GM20431 (cell line): ENCODE measurements around the gene FAM53C.

Experiments used
- in situ Hi-C: fragments of 300-500 bp; cut with MseI, MboI; formaldehyde crosslinking; loops from one replicate; pipeline ENCODE4 v1.15.0; 2020; ENCODE audit warnings: low sequenced_read_pairs; ENCODE audit not compliant: unreplicated experiment

The FAM53C gene

DNA sequence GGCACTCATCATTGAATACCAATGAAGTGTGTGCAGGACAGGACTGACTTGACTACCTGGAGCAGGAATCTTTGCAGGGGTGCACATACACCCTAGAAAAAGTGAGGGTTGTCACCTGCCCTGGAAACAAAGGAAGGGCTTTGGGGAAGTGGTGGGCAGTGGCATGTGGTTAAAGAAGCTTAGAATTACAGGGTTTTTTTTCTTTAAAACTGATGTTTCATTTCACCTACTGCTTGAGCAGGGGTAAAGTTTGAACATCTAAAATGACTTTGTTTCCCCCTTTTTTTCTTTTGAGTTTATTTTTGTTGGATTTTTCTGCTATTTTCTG lies 12.5 kb downstream of the FAM53C start:
- in situ Hi-C loops: no loop called here

DNA sequence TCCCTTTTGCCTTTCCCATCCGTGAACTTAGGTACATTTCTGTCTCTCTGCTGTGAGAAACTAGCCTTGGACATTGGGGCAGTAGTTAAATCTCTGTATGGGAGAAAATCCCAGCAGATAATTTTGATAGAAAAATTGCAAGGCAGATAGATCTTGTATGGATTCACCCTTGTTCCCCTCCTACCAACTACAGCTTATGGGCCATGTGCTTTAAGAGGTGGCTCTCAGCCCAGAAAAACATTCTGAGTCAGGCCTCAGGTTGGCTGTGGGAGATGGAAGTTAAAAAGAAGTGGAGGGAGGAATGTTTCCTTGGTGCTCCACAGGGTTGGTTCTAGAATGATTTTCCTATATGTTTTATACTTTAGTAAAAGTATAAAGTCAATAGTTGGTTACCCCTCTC lies 13.0 kb downstream of the FAM53C start:
- in situ Hi-C loops: no loop called here

DNA sequence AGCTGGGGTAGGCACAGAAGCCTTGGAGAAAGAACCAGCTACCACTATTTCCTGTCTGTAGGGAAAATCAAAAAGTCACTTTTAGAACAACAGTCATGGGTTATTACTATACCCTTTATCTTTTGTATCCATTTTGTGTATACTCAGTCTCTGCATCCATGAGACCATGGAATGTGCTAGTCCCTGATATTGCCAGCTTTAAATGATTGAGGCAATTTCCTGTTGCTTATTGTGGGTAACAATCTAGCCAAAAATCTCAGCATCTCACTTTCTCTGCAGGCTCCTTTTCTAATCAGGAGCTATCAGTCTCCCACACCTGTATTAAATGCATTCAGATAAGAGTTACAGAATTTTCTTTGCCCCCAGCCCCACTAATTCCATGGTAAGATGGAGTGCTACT lies 13.5 kb downstream of the FAM53C start:
- in situ Hi-C loops: no loop called here

DNA sequence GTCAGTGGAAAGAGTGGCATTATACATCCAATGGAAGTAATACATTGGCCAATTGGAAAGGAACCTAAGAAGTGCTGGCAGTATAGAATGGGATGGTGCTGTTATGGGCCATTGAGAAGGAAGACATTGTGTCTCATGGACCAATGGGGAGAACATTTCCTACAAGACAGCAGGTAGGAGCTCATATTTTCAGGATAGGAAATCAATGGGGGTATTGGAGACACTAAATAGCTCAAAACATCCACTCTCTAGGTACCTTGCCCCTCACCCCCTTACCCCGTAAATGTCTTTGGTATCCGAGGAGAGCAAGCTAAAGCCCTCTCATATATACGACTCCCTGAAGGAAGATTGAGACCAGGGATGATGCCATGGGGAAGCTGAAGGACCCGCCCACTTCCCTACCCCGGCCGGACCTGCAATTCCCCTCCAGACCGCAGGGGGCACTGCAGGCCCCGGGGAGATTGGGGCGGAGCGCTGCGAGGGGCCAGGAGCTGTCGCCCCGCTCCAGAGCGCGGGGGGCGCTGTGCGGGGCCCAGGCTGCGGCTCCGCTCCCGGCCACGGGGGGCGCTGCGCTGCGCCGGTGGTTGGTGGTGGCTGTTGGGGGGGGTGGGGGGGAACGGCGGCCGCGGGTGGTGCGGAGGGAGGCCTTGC lies 14.1 kb downstream of the FAM53C start, which contains the start of gene KDM3B:
Gene KDM3B (plus strand): TSS at position 615 of the 651 bp plus-strand sequence. CDS start 111 bp downstream, outside the sequence.
- in situ Hi-C loops: no loop called here

DNA sequence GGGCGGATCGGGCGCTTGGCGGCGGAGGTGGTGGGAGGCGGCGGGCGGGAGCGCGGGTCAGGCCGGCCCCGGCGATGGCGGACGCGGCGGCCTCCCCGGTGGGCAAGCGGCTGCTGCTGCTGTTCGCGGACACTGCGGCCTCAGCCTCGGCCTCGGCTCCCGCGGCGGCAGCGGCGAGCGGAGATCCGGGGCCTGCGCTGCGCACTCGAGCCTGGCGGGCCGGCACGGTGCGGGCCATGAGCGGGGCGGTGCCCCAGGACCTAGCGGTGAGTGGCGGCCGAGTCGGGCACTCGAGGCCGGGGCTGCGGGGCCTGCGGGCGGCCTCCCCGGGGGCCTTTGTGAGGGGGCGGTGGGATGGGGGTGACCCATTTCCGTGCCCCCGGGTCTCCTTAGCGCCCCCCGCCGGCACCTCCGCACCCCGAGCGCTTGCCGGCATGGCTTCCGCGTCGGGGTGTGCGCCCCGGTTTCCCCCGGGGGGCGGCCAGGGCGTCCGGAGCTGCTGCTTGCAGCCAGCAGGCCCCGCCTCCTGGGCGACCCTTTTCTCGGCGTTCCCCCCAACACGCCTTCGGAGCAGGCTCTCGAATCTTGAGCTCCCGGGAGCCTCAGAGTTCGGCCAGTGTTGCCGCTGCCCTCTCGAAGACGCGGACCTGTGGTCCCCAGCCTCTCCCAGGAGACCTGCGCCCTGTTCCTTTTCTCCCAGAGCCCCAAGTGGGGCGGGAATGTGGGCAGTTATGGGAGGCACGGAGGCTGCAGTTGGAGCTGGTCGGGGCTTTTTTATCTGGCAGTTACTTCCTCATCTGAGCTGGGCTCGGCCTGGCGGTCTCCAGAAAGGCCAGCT lies 14.9 kb downstream of the FAM53C start:
- in situ Hi-C loops: no loop called here

DNA sequence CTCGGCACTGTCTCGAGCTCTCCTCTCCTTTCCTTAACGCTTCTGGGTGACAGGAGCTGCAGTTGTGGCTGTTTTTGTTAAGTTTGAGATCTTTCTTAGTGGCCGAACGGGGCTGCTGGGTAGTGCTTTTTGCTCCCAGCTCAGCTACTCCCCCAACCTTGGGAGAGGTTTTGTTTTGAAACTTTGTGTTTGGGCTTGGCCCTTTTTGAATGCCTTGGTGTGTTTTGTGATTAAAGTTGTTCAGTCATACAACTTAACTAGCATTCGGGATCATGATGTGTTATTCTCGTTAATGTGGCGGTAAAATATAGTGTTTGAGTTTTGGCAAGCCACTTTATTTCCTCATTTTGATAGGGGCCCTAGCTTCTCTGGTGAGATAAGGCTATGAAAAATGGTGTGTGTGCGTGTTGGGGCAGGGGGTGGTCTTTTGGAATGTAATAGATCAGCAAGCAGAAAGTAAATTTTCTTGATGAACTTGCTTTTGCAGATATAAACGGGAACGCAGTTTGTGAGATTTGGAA lies 15.6 kb downstream of the FAM53C start:
- in situ Hi-C loops: no loop called here

DNA sequence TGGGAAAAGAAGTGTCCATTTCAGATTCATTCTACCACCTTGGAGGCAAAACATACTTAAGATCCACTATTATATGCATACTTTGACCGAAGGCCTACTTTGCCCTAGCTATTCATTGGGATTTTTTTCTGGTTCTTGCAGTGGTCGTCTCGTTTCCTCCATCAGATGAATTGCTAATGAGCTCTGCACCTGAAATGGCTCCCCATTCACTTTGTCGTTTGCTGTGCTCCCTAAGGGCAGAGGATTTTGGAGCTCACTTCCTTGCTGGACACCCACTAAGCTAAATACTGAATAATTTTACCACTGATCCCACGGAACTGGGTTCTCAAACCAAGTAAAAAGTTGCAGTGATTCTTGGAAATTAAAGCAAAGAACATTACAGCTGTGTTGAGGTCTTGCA lies 16.3 kb downstream of the FAM53C start:
- in situ Hi-C loops: no loop called here

DNA sequence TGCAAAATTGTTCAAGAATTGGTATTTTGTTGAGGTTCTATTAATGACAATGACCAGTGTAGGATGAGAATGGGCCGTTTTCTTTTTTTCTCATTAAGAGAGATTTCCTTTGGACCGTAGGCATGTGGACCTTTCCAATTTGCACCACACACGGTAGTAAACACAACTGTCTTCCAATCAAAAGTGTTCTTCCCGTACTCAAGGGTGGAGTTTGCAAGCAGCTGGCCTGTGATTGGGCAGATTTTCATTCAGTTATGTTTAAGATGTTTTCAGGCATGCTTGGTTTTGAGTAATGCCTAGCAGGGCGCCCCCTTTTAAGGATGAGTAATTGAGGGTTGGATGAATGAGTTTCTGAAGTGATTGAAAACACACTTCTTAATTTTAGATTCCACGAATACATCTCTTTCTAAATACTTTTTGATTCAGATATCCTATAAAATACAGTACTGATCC lies 16.9 kb downstream of the FAM53C start:
- in situ Hi-C loops: no loop called here

DNA sequence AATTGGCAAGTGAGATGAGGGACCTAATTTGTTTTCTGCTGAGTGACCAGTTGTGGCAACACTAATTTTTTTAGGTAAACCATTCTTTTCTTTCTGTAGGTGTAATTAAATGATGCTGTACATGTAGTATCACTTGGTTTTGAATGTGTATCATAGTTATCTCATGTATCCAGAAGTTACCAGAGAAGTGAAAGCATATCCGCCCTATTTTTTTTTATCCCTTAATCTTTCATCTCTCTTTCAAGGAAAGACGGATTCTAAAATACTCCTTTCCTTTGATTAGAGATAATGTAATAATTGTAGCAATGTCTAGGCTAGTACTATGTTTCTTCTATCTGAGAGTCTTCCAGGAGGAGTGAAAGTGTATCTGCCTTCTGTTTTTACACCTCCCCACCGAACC lies 21.6 kb downstream of the FAM53C start:
- in situ Hi-C loops: no loop called here

DNA sequence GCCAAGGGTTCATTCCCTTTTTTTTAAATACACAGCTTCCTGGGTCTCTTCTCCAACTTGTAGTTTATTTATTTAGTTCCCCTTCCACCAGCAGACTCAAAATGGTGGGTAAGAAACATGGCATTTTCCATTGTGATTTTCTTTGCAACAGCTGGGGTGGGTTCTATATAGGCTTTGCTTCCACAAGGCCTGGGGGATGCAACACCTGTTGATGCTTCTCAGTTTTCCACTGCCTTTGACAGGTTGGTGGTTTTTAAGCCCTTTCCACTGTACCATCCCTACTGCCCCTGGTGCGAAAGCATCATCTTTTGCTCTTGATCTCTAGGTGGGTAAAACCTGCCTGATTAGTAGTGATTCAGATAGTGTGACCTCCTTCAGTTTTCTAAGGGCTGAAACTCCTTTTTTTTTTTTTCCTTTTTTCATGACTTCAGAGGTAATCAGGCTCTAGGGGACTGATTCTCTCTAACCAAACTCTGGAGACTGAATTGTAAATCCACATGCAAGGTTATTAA lies 22.9 kb downstream of the FAM53C start:
- in situ Hi-C loops: no loop called here

DNA sequence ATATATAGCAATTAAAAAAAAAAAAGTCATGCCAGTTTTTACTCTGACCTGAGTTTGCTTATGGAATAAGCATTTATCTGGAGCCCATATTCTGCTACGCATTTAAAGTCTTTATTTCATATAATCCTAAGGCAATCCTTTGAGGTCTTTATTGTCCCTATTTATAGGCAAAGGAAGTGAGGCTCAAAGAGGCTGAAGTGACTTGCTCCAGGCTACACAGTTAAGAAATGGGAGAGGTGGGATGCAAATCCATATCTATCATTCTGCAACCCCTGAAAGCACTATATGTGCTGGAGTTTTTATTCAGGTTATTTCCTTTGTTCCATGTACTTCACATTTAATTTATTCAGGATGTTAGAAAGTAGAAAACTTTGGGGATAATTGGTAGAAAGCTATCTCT lies 26.5 kb downstream of the FAM53C start:
- in situ Hi-C loops: no loop called here

DNA sequence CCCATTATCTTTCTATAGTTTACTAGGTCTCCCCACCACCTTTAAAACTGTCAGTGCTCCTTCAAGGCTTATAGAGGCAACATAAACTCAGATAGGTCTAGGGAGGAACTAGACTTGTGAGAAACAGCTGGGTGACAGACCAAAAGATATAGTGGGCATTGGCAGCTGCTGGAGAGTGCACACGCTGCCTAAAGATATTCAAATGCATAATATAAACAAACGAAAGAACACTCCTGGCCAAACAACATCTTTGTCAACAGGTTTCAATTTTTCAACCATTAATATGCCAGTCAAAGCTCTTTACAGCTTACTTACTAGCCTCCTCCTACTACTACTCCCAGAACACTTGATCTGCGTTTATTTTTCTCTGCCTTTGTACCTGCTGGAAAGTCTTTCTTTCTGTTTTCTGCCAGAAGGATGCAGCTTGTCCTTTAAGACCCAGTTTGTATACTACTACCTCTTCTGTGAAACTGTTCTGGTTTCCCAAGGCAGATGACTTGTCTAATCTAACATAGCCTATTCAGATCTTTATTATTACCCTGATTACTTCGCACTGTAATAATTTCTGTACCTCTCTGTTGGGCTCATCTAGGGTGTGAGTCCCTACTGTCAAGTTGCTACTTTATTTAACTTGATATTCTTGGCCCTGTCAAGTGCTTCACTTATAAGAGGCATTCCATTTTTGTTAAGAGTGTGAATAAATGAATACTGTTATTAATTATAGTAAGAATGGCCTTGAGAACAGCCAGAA lies 28.7 kb downstream of the FAM53C start:
- in situ Hi-C loops: no loop called here

DNA sequence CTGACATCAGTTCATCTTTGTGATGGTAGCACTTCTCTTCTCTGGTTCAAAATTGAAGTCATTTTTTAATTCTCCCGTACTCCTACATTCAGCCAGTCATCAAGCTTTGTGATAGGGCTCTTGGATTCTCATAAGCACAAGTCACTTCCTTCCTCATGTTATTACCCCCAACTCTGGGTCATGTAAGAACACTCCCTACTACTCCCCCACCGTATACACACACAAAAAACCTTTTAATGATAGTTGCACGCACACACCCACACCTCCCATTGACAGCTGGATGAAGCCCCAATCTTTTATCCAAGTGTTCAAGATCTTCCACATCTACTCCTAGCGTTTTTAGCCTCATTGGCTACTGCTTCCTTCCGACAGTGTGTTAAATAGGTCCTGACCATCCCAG lies 31.2 kb downstream of the FAM53C start:
- in situ Hi-C loops: no loop called here

DNA sequence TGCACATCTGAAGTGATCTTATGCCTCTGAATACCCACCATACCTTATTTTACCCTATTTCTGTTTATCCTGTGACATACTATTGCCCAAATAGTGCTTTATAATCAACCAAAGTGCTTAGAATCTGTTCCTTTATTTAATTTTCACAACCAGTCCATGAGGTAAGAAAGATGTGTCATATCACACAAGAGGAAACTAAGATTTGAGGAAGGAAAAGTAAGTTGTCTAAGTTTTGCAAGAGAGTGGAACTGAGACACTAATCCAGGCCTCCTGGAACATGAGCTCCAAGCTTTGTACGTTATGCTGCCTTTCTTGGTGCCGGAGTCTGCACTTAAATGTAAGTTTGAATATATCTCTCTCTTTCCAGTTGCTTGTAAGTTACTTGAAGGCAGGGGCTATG lies 31.6 kb downstream of the FAM53C start:
- in situ Hi-C loops: no loop called here

DNA sequence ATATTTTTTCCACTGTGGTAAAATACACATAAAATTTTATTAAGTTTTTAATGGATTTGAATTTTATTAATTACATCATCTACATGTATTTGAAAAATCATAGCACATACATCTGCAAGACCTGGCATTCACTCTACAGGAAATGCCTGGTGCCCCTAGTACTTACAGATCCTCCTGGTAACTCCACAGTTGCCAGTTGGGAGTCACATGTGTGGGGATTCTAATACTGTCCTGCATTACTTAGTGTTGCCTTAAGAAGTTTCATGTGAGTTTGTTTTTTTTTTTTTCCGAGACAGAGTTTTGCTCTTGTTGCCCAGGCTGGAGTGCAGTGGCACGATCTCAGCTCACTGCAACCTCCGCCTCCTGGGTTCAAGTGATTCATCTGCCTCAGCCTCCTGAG lies 32.5 kb downstream of the FAM53C start:
- in situ Hi-C loops: no loop called here

DNA sequence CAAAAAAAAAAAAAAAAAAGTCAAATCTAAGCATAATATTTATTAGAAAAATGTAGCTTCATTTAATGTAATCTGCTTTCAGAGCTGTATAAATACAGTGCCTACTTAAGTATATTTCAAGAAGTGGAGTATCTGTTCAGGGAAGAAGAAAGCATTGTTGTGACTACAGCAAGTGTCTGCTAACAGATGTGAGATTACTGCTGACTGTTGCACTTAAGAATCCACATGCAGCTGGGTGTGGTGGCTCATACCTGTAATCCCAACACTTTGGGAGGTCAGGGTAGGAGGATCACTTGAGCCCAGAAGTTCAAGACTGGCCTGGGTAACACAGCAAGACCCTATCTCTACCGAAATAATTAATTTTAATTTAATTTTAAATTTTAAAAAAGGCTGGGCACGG lies 33.4 kb downstream of the FAM53C start:
- in situ Hi-C loops: no loop called here

DNA sequence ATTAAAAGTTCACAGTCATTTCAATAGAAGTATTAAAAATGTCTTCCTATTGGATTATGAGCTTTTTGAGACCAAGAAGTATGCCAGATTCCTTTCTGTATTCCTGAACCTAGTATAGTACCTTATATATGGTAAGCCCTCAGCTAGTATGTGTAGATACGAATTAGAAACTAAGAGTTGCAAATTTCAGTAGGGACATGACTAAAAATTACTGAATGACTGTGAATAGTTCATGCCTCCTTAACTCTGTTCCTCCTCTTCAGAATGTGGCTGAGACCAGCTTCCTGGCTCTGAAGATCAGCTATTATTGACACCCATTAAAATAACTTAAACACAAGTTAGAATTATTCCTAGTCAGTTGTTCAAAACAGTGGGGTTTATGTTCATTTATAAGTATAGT lies 34.2 kb downstream of the FAM53C start:
- in situ Hi-C loops: no loop called here

DNA sequence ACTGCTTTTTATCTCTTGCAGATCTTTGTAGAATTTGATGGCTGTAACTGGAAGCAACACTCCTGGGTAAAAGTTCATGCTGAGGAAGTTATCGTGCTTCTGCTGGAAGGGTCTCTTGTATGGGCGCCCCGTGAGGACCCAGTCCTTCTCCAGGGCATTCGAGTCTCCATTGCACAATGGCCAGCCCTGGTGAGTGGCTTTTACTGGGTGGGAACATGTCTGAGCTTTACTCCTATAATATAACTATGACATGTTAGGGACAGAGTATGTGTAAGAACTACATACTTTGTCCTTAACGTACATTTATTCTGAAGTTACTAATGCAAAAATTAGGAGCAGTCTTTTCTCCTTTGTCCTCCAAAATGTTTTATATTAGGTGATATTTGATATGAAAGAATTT lies 34.6 kb downstream of the FAM53C start:
- in situ Hi-C loops: no loop called here

DNA sequence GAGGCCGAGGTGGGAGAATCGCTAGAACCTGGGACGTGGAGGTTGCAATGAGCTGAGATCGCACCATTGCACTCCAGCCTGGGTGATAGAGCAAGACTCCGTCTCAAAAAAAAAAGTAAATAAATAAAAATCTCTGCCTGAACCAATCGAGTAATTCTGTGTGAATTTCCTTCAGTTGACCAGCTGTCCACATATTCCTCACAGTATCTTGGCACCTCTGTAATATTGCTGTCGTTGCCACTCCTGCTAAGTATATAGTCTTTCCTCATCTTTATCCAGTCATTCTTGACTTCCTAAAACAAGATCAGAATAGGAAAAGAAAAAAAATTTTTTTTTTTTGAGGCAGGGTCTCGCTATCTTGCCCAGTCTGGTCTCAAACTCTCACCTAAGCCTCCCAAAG lies 44.3 kb downstream of the FAM53C start:
- in situ Hi-C loops: no loop called here

DNA sequence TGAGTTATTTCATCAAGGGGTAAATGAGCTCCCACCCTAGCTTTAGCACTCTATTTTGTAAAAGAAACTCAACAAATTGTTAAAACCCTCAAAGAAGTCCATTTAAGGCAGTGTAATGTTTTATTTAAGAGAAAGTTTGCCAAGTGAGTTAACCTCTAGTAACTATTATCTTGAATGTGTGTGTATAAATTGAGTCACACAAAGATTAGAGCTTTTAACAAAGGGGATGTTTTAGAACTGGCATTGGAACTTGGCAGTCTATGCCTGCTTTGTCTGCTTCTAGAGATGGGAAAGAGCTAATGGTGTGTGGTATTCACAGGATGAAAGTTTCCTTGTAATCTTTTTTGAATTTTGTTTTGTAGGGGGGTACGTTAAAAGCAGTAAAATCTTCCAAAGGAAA lies 47.6 kb downstream of the FAM53C start:
- in situ Hi-C loops: no loop called here

DNA sequence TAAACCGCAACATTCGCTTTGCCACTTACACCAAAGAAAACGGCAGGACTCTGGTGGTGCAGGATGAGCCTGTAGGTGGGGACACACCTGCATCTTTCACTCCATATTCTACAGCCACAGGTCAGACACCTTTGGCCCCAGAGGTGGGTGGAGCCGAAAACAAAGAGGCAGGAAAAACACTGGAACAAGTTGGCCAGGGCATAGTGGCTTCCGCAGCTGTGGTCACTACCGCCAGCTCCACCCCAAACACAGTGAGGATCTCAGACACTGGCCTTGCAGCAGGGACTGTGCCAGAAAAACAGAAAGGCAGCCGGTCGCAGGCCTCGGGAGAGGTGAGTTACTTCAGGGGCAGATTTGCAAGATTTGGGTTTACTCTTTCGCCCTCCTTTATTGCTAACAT lies 48.2 kb downstream of the FAM53C start:
- in situ Hi-C loops: no loop called here
